GM15510 (cell line): Measurements from ENCODE around the gene ITIH4.

Source experiments
- POLR2A ChIP-seq: IDR thresholded peaks from 3 replicates; pipeline ENCODE4 v1.6.1; 2011; ENCODE audit warnings: borderline replicate concordance; ENCODE audit not compliant: insufficient read length; ENCODE audit errors: extremely low read depth

ITIH4 gene

DNA sequence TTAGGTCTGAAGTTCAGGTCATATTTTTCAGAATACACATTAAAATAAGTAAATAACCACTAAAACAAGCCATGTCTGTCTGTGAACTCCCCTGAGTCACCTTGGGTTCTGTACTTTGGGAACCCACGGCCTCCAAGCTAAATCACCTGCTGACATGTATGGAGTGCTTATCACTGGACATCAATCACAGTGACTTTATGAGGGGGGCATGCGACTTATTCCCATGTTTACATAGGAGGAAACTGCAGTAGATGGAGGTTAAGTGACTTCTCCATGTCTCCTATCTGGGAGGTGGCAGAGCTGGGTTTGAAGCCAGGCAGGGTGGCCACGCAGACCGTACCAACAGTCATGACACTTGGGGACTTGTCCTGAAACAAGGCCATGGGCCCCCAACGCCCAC is 8.1 kb downstream of the ITIH4 start:
- TF ChIP-seq POLR2A: no peak

DNA sequence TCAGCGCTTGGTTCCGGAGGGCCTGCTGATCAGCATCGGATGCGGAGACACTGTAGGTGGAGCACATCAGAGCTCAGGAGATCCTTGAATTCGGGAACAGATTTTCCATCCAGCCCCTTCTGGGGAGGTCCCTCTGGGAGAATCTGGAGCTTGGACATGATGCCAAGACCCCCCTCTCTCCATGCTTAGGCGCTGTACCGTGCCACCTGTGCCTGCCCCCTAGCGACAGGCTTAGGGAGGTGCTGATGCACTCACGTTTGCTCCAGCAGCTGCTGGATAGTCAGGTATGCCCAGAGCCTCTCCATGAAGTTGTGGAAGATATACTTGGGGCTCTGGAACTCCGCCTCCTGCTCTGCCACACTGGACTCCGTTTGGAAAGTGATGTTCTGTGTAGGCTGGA is 9.7 kb downstream of the ITIH4 start:
- TF ChIP-seq POLR2A: no peak

DNA sequence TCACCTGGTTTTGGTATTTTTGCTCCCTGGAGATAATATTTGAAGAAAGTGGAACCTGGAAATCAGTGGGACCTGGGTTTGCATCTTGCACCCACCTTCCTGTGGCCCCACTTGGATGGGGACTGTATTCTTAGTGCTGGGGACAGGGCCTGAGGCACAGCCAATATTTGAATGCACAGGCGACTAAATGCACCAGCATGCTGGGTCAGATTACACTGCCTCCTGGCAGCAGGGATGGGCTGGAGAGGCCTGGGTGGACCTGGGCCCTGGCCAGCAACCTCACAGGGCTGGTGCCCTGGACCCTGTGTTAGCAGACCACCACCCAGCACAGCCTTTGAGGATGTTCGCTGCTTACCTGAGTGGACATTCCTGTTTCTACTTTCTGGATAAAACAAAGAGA is 10.5 kb downstream of the ITIH4 start:
- TF ChIP-seq POLR2A: no peak

DNA sequence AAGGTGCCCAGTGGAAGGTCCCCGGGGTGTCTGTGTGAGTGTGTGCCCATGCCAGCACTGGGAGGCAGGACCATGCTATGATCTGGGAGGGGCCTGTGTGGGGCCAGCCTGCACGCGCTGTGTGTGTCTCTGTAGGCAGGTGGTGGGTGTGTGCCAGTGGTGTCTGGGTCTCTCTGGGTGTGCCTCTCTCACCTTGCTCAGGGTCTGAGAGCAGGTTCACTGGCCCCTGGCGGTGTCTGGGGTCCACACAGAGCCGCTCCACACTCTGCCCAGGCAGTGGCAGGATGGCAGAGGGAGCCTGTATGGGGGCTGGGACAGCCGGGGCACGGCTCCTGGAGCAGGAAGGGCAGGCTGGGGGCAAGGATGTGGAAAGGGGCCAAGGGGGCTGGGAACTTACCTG is 12.6 kb downstream of the ITIH4 start:
- TF ChIP-seq POLR2A: no peak

DNA sequence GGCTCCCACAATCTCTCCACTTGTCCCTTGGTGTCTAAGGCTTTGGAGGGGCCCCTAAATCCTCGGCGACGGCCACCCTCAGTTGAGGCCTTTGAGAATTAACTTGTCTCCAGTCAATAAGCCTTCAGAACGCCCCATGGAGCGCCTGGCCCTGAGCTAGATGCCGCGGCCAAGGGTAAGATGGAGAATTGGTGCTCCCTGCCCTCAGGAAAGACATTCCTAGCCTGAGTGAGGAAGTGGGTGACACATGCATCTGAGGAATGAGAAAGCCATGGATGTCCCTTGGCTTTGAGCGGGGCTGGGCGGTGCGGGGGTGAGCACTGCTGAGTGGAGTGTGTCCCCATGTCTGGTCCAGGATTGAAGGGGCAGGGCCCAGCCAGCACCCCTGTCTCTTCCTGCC is 13.3 kb downstream of the ITIH4 start:
- TF ChIP-seq POLR2A: no peak

DNA sequence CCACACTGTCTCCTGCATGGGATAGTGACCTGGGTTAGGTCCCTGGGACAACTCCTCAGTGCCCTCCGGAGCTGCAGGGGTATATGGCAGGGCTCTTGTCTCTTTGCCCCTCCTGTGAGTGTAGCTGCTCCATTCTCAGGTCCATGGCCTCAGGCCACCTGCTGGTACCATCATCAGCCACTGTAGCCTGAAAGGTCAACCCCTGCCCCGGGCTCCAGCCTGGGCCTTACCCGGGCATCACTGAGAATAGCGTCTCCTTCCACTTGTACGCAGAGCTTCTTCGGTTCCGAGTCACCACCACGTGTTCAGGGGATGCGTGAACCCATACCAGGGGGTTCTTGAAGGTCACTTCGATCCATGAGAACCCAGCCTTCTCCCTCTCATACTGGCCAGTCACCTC is 13.8 kb downstream of the ITIH4 start:
- no peak for TF ChIP-seq POLR2A

DNA sequence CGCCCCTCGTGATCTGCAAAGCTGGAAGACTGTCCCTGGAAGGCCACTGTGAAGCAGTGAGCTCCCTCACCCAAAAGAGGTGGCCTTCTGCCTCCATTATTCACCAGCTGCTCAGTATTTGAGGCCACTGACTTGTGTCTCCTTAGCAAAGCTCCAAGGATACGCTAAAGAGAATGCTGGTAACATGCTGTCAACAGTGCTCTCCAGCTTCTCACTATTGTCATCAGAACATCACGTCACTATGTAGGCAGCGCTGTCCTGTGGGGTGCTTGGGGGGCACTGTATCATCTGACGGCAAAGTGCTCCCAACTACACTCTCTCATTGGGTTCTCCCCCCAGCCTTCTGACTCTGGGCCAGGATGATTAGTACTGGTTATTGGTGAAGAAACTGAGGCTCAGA is 14.3 kb downstream of the ITIH4 start:
- TF ChIP-seq POLR2A: no peak

DNA sequence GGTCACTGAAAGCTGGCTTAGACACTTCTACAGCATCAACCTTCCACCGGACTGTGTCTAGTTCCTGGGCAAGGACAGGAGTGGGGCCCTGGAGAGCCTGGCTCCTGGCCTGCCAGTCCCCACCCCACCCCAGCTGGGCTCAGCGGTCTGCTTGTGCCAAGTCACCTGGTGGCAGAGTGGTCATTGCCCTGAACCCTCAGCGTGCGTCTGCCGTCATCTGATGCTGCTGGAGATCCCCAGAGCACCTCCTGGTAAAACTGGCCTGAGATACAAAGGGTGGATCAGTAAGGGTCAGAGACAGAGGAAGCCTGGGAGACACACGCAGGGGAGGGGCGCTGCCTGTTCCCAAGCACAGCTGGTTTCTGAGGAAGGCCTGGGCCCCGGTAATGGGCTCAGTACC is 16.7 kb downstream of the ITIH4 start:
- no peak for TF ChIP-seq POLR2A

DNA sequence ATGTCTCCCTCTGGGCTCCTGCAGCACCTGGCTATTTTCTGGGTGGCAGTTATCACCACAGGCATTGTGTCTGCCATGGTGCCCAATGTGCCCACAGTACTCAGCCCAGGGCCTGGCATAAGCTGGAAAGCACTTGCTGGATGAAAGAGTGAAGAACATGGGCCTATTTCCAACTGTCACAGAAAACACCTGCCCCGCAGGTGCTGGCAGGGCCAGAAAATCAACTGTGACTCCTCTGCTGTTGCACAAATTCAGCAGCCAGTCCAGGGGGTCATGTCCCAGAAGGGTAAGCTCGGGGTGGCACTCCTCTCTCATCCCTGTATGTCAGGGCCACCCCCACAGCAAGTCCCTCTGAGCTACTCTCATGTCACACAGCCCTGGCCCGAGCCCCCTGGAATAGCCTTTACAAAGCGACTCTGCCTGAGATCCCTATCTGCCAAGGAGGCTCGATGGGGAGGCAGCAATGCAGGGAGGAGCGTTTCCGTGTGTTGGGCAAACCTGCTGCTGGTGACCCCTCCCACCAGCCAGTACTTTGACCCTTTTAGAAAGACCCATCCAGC is 18.9 kb downstream of the ITIH4 start:
- TF ChIP-seq POLR2A: no peak

DNA sequence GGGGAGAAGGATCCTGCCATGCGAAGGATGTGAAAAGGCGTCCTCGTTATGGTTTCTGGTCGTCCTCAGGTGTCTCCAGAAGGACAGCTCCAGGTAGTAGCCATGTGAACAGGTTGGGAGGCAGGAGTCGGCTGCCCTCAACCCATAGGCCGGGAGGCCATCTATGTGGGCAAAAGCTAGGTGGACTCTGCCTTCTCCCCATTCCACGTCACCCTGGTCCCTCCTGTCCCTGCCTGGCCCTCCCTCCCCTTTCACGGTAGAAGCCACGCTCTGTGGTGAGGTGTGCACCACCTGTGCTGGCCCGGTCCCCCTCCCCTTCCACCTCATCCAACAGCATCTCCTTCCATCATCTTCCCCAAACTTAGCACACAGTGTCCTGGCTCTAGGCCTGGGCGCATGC is 19.5 kb downstream of the ITIH4 start:
- TF ChIP-seq POLR2A: no peak

DNA sequence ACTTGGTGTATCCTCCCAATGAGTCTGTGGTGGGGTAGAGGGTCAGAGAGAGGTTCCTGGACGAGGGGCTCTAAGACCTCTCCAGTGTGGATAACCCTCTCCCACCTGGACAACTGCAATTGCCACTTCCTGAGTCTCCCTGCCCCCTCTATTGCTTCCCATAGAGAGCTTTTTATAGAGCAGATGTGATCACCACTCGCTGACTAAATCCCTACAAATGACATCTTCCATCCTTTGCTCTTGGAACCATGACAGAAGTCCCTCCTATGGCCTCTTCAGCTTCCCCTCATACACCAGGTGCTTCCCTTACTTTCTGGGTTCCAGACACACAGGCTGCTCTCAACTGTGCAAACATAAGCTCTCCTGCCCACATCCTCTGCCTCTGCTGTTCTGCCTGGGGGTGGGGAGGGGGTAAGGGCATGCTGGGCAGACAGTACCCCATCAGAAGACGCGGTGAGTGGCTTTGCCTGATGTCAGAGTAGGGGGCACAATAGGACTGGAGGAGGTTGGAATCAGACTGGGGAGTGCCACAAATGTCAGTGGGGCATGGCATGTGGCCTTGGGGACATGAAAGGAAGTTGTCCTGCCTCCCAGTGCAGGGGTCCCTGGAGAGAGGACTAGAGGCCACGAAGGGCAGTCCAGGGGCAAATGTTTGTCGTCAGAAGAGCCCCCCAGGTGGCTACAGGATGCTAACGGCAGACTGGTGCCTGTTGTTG is 20.7 kb downstream of the ITIH4 start:
- no peak for TF ChIP-seq POLR2A

DNA sequence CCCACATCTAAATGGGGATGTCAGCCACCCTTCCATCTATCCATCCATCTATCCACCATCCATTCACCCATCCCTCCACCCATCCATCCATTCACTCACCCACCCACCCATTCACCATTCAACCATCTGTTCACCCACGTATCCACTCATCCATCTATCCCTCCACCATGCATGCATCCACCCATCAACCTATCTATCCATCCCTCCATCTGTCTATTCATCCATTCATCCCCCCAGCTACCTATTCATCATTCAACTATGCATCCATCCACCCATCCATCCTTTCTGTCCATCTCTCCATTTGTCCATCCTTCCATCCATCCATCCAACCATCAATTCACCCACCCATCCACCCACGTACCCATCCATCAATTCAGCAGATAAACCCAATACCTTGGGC is 21.3 kb downstream of the ITIH4 start:
- TF ChIP-seq POLR2A: no peak

DNA sequence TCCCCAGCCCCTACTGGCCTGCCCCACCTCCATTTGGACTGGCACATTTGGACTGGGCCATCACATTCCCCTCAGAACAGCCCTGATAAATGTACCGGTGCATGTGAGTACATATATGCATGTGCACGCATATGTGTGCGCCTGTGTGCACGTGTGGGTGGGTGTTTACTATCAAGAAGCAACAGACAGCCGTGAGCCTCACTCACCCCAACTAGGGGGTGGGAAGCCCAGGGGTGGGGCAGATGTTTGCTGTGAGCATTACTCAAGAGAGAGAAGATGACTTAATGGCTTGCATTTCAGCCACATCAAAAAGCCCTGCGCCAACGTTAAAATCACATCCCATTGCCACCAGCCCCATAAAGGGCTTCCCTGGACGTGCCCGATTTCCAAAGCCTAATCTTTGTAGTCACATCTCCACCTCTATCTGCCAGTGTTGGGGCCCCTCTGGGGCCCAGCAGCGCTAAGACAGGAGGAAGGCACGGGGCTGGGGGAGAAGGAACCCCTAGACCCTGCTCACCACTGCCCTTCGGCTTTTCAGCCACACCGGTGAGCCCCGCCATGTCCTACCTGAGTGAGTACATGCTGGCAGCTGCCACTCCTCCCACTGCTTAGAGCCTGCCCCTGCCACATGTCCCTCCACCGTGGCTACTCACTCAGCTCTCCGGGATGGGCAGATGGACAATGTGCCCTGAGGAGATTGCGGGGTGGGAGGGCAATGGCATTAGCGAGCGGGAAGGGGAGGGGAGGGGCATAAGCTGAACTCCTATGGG is 25.0 kb downstream of the ITIH4 start:
- no peak for TF ChIP-seq POLR2A

DNA sequence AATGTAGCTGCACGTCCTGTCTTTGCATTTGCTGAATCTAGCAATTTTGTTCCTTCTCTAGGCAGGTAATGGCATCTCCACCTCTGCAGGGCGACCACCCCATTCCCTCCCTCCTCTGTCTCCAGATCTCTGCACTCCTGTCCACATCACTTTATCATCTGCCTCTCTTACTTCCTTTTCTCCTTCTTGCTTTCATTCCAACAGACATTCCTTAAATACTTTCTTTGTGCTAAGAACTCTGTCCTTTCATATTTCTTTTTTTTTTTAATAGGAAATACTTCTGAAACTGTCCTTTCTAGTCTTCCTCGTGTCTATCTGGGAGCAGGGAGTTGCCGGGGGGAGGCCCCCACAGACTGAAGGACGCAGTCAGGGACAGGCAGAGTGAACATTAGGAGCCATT is 28.6 kb downstream of the ITIH4 start:
- no peak for TF ChIP-seq POLR2A

DNA sequence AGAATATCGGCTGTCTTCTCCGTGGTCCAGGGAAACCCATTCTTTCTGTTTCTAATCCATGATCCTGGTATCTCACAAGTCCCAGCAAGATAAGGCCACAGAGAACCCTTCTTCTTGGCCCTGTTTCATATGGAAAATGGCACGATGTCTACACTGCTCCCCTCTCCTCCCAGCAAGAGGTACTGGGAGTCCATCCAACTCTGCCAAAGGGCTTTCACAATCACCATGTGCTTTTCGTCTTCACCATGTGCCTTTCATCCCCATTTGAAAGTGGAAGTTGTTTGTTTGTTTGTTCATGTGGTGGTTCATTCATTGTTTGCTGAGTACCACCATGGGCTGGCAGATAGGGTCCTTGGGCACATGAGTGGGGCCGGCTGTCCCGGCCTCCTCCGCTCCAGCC is 30.4 kb downstream of the ITIH4 start:
- no peak for TF ChIP-seq POLR2A

DNA sequence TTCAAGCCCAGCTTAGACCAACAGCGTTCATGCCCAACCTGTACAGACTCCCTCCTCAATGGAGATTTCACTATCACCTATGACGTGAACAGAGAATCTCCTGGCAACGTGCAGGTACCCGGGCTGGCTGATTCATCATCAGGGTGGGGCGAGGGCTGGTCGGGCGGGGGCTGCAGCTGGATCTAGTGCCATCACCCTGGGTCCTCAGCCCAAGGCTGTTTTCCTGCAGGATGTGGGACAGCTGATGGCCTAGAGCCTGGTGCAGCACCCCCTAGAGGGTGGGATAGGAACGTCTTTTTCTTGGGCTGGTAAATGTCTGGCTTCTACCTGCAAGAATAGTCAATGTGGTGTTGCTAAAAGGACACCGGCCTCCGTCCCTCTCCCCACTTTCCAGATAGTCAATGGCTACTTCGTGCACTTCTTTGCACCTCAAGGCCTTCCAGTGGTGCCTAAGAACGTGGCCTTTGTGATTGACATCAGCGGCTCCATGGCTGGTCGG is 31.4 kb downstream of the ITIH4 start:
- no peak for TF ChIP-seq POLR2A
